ENCODE results near the gene FITM1.

FITM1 gene

GRCh38 chr14:24092505-24093206 is 37.8 kb upstream of the FITM1 start:
- Histone ChIP-seq H2AK5ac (ENCODE audit: low read depth, low read length) (no peak overlapping the region), H3K4me1 (ENCODE audit: control insufficient read depth in 2 of 2, insufficient read depth in 1 of 2, low read depth in 1 of 2, low read length in 2 of 2) (peaks cover 14% of the 10 kb centered on the region in 2 donors), H3K4ac (ENCODE audit: low read length) (no peak overlapping the region), H2BK12ac (ENCODE audit: low read length) (no peak overlapping the region), H3K4me3 (ENCODE audit: low read length in 2 of 2) (no peak overlapping the region), H3K18ac (ENCODE audit: low read length) (no peak overlapping the region), H2AFZ (ENCODE audit: low read length) (no peak overlapping the region), H3K9me3 (replicated peaks in 1 of 2; ENCODE audit: control insufficient read depth in 2 of 2, insufficient read depth in 1 of 2, low read depth in 1 of 2, low read length in 2 of 2) (no peaks in the 10 kb centered on the region), H3K36me3 (replicated peaks in 1 of 2; ENCODE audit: control insufficient read depth in 2 of 2, insufficient read depth in 2 of 2, low read length in 2 of 2) (peaks cover 0 to 3% of the 10 kb centered on the region in 2 donors), H4K8ac (ENCODE audit: low read depth, low read length) (no peak overlapping the region), H3K14ac (ENCODE audit: low read length) (no peak overlapping the region), H3K27ac (replicated peaks; ENCODE audit: low read length) (no peak overlapping the region), H3K27me3 (ENCODE audit: control insufficient read depth in 3 of 3, insufficient read depth in 3 of 3, low read depth in 1 of 3, low read length in 3 of 3) (no peaks in the 10 kb centered on the region), H3K23ac (ENCODE audit: low read depth, low read length, poor library complexity) (no peak overlapping the region), H3K79me1 (ENCODE audit: low read depth, low read length) (no peaks in the 10 kb centered on the region), H2BK120ac (ENCODE audit: low read depth, low read length) (no peak overlapping the region), H2BK15ac (ENCODE audit: low read length) (peak overlapping the region; percentile 22), H4K91ac (ENCODE audit: low read depth, low read length, poor library complexity) (no peak overlapping the region), H3K4me2 (ENCODE audit: insufficient read depth, low read length, poor library complexity, severe bottlenecking) (no peak overlapping the region), H2BK5ac (ENCODE audit: low read length) (no peak overlapping the region), H3K9ac (ENCODE audit: low read depth, low read length, poor library complexity) (no peak overlapping the region)
- DNase-seq (ENCODE audit: low spot score) = no peak
- no CpG with 5 or more reads among the region's 4 CpGs for WGBS, 2 donors (ENCODE audit: extremely low coverage in 2 of 2, insufficient read length in 2 of 2, insufficient replicate concordance in 1 of 2)

GRCh38 chr14:24093207-24093900 is 37.1 kb upstream of the FITM1 start:
- Histone ChIP-seq H3K27ac (replicated peaks; ENCODE audit: low read length) (peak overlapping the region; percentile 34), H3K9ac (ENCODE audit: low read depth, low read length, poor library complexity) (no peak overlapping the region), H2BK120ac (ENCODE audit: low read depth, low read length) (no peak overlapping the region), H3K4me1 (ENCODE audit: control insufficient read depth in 2 of 2, insufficient read depth in 1 of 2, low read depth in 1 of 2, low read length in 2 of 2) (peaks cover 14% of the 10 kb centered on the region in 2 donors), H3K36me3 (replicated peaks in 1 of 2; ENCODE audit: control insufficient read depth in 2 of 2, insufficient read depth in 2 of 2, low read length in 2 of 2) (peaks cover 5 to 6% of the 10 kb centered on the region in 2 donors), H4K8ac (ENCODE audit: low read depth, low read length) (no peak overlapping the region), H2AFZ (ENCODE audit: low read length) (peak overlapping the region; percentile 97), H3K79me1 (ENCODE audit: low read depth, low read length) (no peaks in the 10 kb centered on the region), H3K4ac (ENCODE audit: low read length) (no peak overlapping the region), H3K4me2 (ENCODE audit: insufficient read depth, low read length, poor library complexity, severe bottlenecking) (no peak overlapping the region), H2BK5ac (ENCODE audit: low read length) (no peak overlapping the region), H2BK15ac (ENCODE audit: low read length) (peak overlapping the region; percentile 5), H3K4me3 (ENCODE audit: low read length in 2 of 2) (peak overlapping the region in 1 of 2 donors; percentile 73), H4K91ac (ENCODE audit: low read depth, low read length, poor library complexity) (no peak overlapping the region), H3K14ac (ENCODE audit: low read length) (no peak overlapping the region), H3K27me3 (ENCODE audit: control insufficient read depth in 3 of 3, insufficient read depth in 3 of 3, low read depth in 1 of 3, low read length in 3 of 3) (no peaks in the 10 kb centered on the region), H2AK5ac (ENCODE audit: low read depth, low read length) (peak overlapping the region; percentile 36), H2BK12ac (ENCODE audit: low read length) (no peak overlapping the region), H3K9me3 (replicated peaks in 1 of 2; ENCODE audit: control insufficient read depth in 2 of 2, insufficient read depth in 1 of 2, low read depth in 1 of 2, low read length in 2 of 2) (no peaks in the 10 kb centered on the region), H3K23ac (ENCODE audit: low read depth, low read length, poor library complexity) (no peak overlapping the region), H3K18ac (ENCODE audit: low read length) (peak overlapping the region; percentile 50)
- WGBS, 2 donors (ENCODE audit: extremely low coverage in 2 of 2, insufficient read length in 2 of 2, insufficient replicate concordance in 1 of 2) = no CpG with 5 or more reads among the region's 19 CpGs
- DNase-seq (ENCODE audit: low spot score) = no peak

GRCh38 chr14:24093901-24094840 is 36.3 kb upstream of the FITM1 start, which contains the start of gene PCK2:
Gene PCK2, plus strand, starts transcription at chr14:24094311. Its CDS starts 95 bp downstream, at chr14:24094406.
- peak within 1 kb of the TSS; percentile 29 for H4K8ac ChIP-seq (ENCODE audit: low read depth, low read length)
- peak within 1 kb of the TSS; percentile 64 for H2AK5ac ChIP-seq (ENCODE audit: low read depth, low read length)
- no peak within 1 kb of the TSS for H2BK12ac ChIP-seq (ENCODE audit: low read length)
- H3K79me1 ChIP-seq (ENCODE audit: low read depth, low read length) = no peaks in the 10 kb centered on the region
- H2BK5ac ChIP-seq (ENCODE audit: low read length) = peak within 1 kb of the TSS; percentile 66
- H3K4me3 ChIP-seq (ENCODE audit: low read length in 2 of 2) = peak within 1 kb of the TSS; percentile 73 to 92
- peak within 1 kb of the TSS; percentile 97 for H2AFZ ChIP-seq (ENCODE audit: low read length)
- no CpG with 5 or more reads among the region's 68 CpGs for WGBS, 2 donors (ENCODE audit: extremely low coverage in 2 of 2, insufficient read length in 2 of 2, insufficient replicate concordance in 1 of 2)
- H3K14ac ChIP-seq (ENCODE audit: low read length) = peak within 1 kb of the TSS; percentile 64
- H3K4ac ChIP-seq (ENCODE audit: low read length) = no peak within 1 kb of the TSS
- H2BK120ac ChIP-seq (ENCODE audit: low read depth, low read length) = peak within 1 kb of the TSS; percentile 81
- peak within 1 kb of the TSS; percentile 95 for H3K18ac ChIP-seq (ENCODE audit: low read length)
- H3K27ac ChIP-seq (replicated peaks; ENCODE audit: low read length) = peak within 1 kb of the TSS; percentile 65
- peak; percentile 81 for DNase-seq (ENCODE audit: low spot score)
- no peaks in the 10 kb centered on the region for H3K9me3 ChIP-seq (replicated peaks in 1 of 2; ENCODE audit: control insufficient read depth in 2 of 2, insufficient read depth in 1 of 2, low read depth in 1 of 2, low read length in 2 of 2)
- H4K91ac ChIP-seq (ENCODE audit: low read depth, low read length, poor library complexity) = no peak within 1 kb of the TSS
- peaks cover 11 to 12% of the 10 kb centered on the region in 2 donors for H3K36me3 ChIP-seq (replicated peaks in 1 of 2; ENCODE audit: control insufficient read depth in 2 of 2, insufficient read depth in 2 of 2, low read length in 2 of 2)
- H3K4me1 ChIP-seq (ENCODE audit: control insufficient read depth in 2 of 2, insufficient read depth in 1 of 2, low read depth in 1 of 2, low read length in 2 of 2) = peaks cover 14% of the 10 kb centered on the region in 2 donors
- peak within 1 kb of the TSS; percentile 79 for H2BK15ac ChIP-seq (ENCODE audit: low read length)
- H3K27me3 ChIP-seq (ENCODE audit: control insufficient read depth in 3 of 3, insufficient read depth in 3 of 3, low read depth in 1 of 3, low read length in 3 of 3) = no peaks in the 10 kb centered on the region
- H3K23ac ChIP-seq (ENCODE audit: low read depth, low read length, poor library complexity) = peak within 1 kb of the TSS; percentile 94
- H3K9ac ChIP-seq (ENCODE audit: low read depth, low read length, poor library complexity) = peak within 1 kb of the TSS; percentile 91
- H3K4me2 ChIP-seq (ENCODE audit: insufficient read depth, low read length, poor library complexity, severe bottlenecking) = peak within 1 kb of the TSS; percentile 83

Measured in neuronal stem cell (in vitro differentiated cells).